GM23248 (cell line): ENCODE data around the gene CACNA2D2.

Experiments
- EZH2 ChIP-seq: fragments of 200-600 bp; sonication (generic); IDR thresholded peaks from 2 replicates; pipeline ENCODE4 v1.6.1; 2018; ENCODE audit warnings: antibody characterized with exemption, mild to moderate bottlenecking; ENCODE audit not compliant: insufficient read depth, poor library complexity, severe bottlenecking
- EZH2phosphoT487 ChIP-seq: fragments of 200-600 bp; sonication (generic); IDR thresholded peaks from 2 replicates; pipeline ENCODE4 v1.6.1; 2018; ENCODE audit warnings: antibody characterized with exemption, moderate library complexity, mild to moderate bottlenecking, low read depth; ENCODE audit not compliant: insufficient read depth

DNA sequence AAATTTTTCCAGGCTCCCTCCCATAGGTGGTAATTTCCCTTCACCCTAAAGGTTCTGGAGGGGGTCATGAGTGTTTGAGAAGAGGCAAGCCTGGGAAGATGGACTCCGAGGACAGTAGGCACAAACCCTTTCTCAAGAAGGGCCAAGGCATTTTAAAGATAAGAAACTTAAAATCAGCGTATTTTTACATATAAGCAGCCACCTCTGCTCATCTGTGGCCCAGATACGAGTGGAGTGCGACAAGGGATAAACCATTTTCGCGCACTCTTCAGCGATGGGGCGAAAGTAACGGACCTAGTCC, 163.3 kb downstream of the CACNA2D2 start:
- TF ChIP-seq EZH2 = no peak
- no peak for TF ChIP-seq EZH2phosphoT487
